ENCODE results near the gene FAM78B.

DNA sequence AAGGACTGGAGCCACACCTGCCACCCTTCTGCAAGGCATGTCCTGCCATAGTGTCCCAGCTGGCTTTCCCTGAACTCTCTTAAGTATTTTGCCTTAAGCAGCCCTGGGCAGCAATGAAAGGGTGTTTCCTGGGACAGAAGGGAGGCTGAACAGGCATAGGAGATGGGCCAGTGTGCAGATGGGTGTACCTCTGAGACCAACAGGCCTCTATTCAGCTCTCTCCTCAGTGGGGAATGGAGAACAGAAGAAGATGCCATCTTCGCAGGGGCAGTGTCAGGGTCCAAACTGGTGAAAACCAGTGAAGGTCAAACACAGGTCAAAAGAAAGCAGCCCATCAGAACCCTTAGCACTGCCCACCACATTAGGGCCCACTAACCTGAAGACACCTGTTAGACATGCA is 53.2 kb downstream of the FAM78B start:
- TF ChIP-seq CTCF (conservative IDR thresholded peaks at IDR 0.05; ENCODE audit: low read length) (no peak), EZH2phosphoT487 (IDR thresholded peaks at IDR 0.05; ENCODE audit: borderline replicate concordance) (no peak)
